Measurements from ENCODE around the gene ZNF888.
"Not testable (repeated sequence)": the region's sequence is repeated elsewhere in the genome, so short reads cannot be mapped to it uniquely, and the experiment has no call there.

The ZNF888 gene

DNA sequence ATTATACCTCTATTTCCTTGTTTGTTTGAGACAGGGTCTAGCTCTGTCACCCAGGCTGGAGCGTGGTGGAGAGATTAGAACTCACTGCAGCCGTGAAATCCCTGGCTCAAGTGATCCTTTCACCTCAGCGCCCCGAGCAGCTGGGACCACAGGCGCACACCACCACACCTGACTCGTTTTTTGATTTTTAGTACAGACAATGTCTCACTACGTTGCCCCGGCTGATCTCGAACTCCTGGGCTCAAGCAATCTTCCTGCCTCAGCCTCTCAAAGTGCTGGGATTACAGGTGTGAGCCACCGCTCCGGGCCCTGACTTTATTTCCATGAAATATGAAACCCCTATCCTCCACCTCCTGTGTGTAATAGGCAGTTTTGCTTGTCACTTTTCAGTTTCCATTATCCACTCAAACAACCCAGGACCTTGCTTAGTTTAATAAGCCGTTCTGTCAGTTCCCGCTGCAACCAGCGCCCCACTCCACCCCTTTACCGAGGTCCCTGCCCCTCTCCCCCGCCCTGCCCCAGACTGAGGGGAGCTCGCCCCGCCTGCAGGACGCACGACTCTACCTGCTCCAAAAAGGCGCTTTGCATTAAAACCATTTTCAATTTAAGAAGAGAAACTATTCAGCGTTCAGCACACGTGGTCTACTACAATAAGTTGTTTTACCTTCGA is 22.6 kb upstream of the ZNF888 start:
- H3K4me2 ChIP-seq (ENCODE audit: insufficient read depth, low read length, poor library complexity, severe bottlenecking), result no peak overlapping the region
- no peak overlapping the region for H3K27ac ChIP-seq (replicated peaks; ENCODE audit: low read length)
- no peak overlapping the region for H2BK120ac ChIP-seq (ENCODE audit: low read depth, low read length)
- H4K91ac ChIP-seq (ENCODE audit: low read depth, low read length, poor library complexity), result no peak overlapping the region
- no peak overlapping the region for H2BK12ac ChIP-seq (ENCODE audit: low read length)
- H3K4ac ChIP-seq (ENCODE audit: low read length), result no peak overlapping the region
- peaks cover 3% of the 10 kb centered on the region in 2 donors for H3K4me1 ChIP-seq (ENCODE audit: control insufficient read depth in 2 of 2, insufficient read depth in 1 of 2, low read depth in 1 of 2, low read length in 2 of 2)
- H4K8ac ChIP-seq (ENCODE audit: low read depth, low read length), result no peak overlapping the region
- no peak for DNase-seq (ENCODE audit: low spot score)
- no peak overlapping the region for H3K4me3 ChIP-seq (ENCODE audit: low read length in 2 of 2)
- no peak overlapping the region for H3K9ac ChIP-seq (ENCODE audit: low read depth, low read length, poor library complexity)
- no CpG with 5 or more reads among the region's 24 CpGs for WGBS, 2 donors (ENCODE audit: extremely low coverage in 2 of 2, insufficient read length in 2 of 2, insufficient replicate concordance in 1 of 2)
- no peak overlapping the region for H2AFZ ChIP-seq (ENCODE audit: low read length)
- H3K9me3 ChIP-seq (replicated peaks in 1 of 2; ENCODE audit: control insufficient read depth in 2 of 2, insufficient read depth in 1 of 2, low read depth in 1 of 2, low read length in 2 of 2), result peaks cover 21 to 42% of the 10 kb centered on the region in 2 donors
- no peak overlapping the region for H2BK5ac ChIP-seq (ENCODE audit: low read length)
- no peak overlapping the region for H3K23ac ChIP-seq (ENCODE audit: low read depth, low read length, poor library complexity)
- no peak overlapping the region for H3K14ac ChIP-seq (ENCODE audit: low read length)
- H2BK15ac ChIP-seq (ENCODE audit: low read length), result no peak overlapping the region
- peaks cover 16 to 28% of the 10 kb centered on the region in 2 donors for H3K36me3 ChIP-seq (replicated peaks in 1 of 2; ENCODE audit: control insufficient read depth in 2 of 2, insufficient read depth in 2 of 2, low read length in 2 of 2)
- no peaks in the 10 kb centered on the region for H3K79me1 ChIP-seq (ENCODE audit: low read depth, low read length)
- H3K27me3 ChIP-seq (ENCODE audit: control insufficient read depth in 3 of 3, insufficient read depth in 3 of 3, low read depth in 1 of 3, low read length in 3 of 3), result no peaks in the 10 kb centered on the region
- H3K18ac ChIP-seq (ENCODE audit: low read length), result no peak overlapping the region
- no peak overlapping the region for H2AK5ac ChIP-seq (ENCODE audit: low read depth, low read length)

DNA sequence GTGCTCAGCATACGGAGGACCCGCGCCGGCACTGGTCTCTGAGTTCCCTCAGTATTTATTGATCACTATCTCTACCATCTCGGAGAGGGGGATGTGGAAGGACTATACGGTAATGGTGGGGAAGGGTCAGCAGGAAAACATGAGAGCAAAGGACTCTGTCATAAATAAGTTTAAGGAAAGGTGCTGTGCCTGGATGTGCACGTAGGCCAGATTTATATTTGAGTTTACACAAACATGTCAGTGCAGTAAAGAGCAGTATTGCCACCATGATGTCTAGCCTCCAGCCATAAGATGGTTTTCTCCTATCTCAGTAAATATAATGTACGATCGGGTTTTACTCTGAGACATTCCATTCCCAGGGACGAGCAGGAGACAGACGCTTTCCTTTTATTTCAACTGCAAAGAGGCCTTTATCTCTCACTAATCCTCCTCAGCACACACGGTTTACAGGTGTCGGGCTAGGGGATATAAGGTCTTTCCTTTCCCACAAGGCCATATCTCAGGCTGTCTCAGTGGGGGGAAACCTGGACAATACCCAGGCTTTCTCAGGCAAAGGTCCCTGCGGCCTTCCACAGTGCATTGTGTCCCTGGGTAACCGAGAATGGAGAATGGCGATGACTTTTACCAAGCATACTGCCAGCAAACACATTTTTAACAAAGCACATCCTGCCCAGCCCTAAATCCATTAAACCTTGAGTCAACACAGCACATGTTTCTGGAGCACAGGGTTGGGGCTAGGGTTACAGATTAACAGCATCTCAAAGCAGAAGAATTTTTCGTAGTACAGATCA is 21.7 kb upstream of the ZNF888 start:
- not testable (repeated sequence) for H2AK5ac ChIP-seq (ENCODE audit: low read depth, low read length); H3K4me3 ChIP-seq (ENCODE audit: low read length in 2 of 2)
- WGBS, 2 donors (ENCODE audit: extremely low coverage in 2 of 2, insufficient read length in 2 of 2, insufficient replicate concordance in 1 of 2), result no CpG with 5 or more reads among the region's 17 CpGs

DNA sequence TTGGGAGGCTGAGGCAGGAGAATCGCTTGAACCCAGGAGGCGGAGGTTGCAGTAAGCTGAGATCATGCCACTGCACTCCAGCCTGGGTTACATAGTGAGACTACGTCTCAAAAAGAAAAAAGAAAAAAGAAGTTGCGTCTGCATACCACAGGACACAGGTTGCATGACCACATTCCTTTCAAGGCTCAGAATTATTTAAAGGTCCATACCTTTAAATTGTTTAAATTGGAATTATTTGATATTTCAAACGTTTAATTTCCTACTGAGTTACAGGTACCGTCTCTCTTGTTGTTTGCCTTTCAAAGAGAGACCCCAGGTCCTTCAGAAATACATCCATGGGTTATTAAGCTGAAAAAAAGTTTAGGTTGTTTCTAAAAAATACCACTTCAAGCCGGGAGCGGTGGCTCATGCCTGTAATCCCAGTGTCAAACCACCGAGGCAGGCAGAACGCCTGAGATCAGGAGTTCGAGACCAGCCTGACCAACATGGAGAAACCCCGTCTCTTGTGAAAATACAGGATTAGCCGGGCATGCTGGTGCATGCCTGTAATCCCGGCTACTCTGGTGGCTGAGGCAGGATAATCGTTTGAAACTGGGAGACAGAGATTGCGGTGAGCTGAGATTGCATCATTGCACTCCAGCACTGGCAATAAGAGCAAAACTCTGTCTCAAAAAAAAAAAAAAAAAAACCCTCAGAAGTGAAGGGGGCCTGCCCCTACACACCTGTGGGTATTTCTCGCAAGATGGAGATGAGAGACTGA is 20.8 kb upstream of the ZNF888 start:
- H3K4me3 ChIP-seq (ENCODE audit: low read length in 2 of 2), result no peak overlapping the region
- H3K4me2 ChIP-seq (ENCODE audit: insufficient read depth, low read length, poor library complexity, severe bottlenecking), result no peak overlapping the region
- H2AFZ ChIP-seq (ENCODE audit: low read length), result no peak overlapping the region
- H4K8ac ChIP-seq (ENCODE audit: low read depth, low read length), result no peak overlapping the region
- WGBS, 2 donors (ENCODE audit: extremely low coverage in 2 of 2, insufficient read length in 2 of 2, insufficient replicate concordance in 1 of 2), result no CpG with 5 or more reads among the region's 17 CpGs
- H3K14ac ChIP-seq (ENCODE audit: low read length), result no peak overlapping the region
- peaks cover 12 to 30% of the 10 kb centered on the region in 2 donors for H3K9me3 ChIP-seq (replicated peaks in 1 of 2; ENCODE audit: control insufficient read depth in 2 of 2, insufficient read depth in 1 of 2, low read depth in 1 of 2, low read length in 2 of 2)
- peaks cover 3% of the 10 kb centered on the region in 2 donors for H3K4me1 ChIP-seq (ENCODE audit: control insufficient read depth in 2 of 2, insufficient read depth in 1 of 2, low read depth in 1 of 2, low read length in 2 of 2)
- H4K91ac ChIP-seq (ENCODE audit: low read depth, low read length, poor library complexity), result no peak overlapping the region
- no peak overlapping the region for H3K23ac ChIP-seq (ENCODE audit: low read depth, low read length, poor library complexity)
- no peaks in the 10 kb centered on the region for H3K79me1 ChIP-seq (ENCODE audit: low read depth, low read length)
- no peak overlapping the region for H2BK5ac ChIP-seq (ENCODE audit: low read length)
- H3K27me3 ChIP-seq (ENCODE audit: control insufficient read depth in 3 of 3, insufficient read depth in 3 of 3, low read depth in 1 of 3, low read length in 3 of 3), result no peaks in the 10 kb centered on the region
- DNase-seq (ENCODE audit: low spot score), result no peak
- peaks cover 3 to 11% of the 10 kb centered on the region in 2 donors for H3K36me3 ChIP-seq (replicated peaks in 1 of 2; ENCODE audit: control insufficient read depth in 2 of 2, insufficient read depth in 2 of 2, low read length in 2 of 2)
- H3K18ac ChIP-seq (ENCODE audit: low read length), result peak overlapping the region; percentile 38
- no peak overlapping the region for H3K9ac ChIP-seq (ENCODE audit: low read depth, low read length, poor library complexity)
- peak overlapping the region; percentile 43 for H3K27ac ChIP-seq (replicated peaks; ENCODE audit: low read length)
- no peak overlapping the region for H3K4ac ChIP-seq (ENCODE audit: low read length)
- peak overlapping the region; percentile 90 for H2BK12ac ChIP-seq (ENCODE audit: low read length)
- no peak overlapping the region for H2BK15ac ChIP-seq (ENCODE audit: low read length)
- no peak overlapping the region for H2BK120ac ChIP-seq (ENCODE audit: low read depth, low read length)
- no peak overlapping the region for H2AK5ac ChIP-seq (ENCODE audit: low read depth, low read length)

More for the DNA sequence above, 21.7 kb upstream of the ZNF888 start:
- not testable (repeated sequence) for H4K8ac ChIP-seq (ENCODE audit: low read depth, low read length); H2BK15ac ChIP-seq (ENCODE audit: low read length); H3K27me3 ChIP-seq (ENCODE audit: control insufficient read depth in 3 of 3, insufficient read depth in 3 of 3, low read depth in 1 of 3, low read length in 3 of 3); H2AFZ ChIP-seq (ENCODE audit: low read length); H2BK5ac ChIP-seq (ENCODE audit: low read length); H2BK12ac ChIP-seq (ENCODE audit: low read length); H4K91ac ChIP-seq (ENCODE audit: low read depth, low read length, poor library complexity); H3K23ac ChIP-seq (ENCODE audit: low read depth, low read length, poor library complexity); H3K4me1 ChIP-seq (ENCODE audit: control insufficient read depth in 2 of 2, insufficient read depth in 1 of 2, low read depth in 1 of 2, low read length in 2 of 2); H3K14ac ChIP-seq (ENCODE audit: low read length); H3K18ac ChIP-seq (ENCODE audit: low read length); H3K79me1 ChIP-seq (ENCODE audit: low read depth, low read length); H3K9ac ChIP-seq (ENCODE audit: low read depth, low read length, poor library complexity); H3K4ac ChIP-seq (ENCODE audit: low read length); DNase-seq (ENCODE audit: low spot score); H2BK120ac ChIP-seq (ENCODE audit: low read depth, low read length); H3K4me2 ChIP-seq (ENCODE audit: insufficient read depth, low read length, poor library complexity, severe bottlenecking)
- H3K27ac ChIP-seq (replicated peaks; ENCODE audit: low read length), result peak overlapping the region; percentile 30
- peaks cover 8 to 19% of the 10 kb centered on the region in 2 donors for H3K36me3 ChIP-seq (replicated peaks in 1 of 2; ENCODE audit: control insufficient read depth in 2 of 2, insufficient read depth in 2 of 2, low read length in 2 of 2)
- H3K9me3 ChIP-seq (replicated peaks in 1 of 2; ENCODE audit: control insufficient read depth in 2 of 2, insufficient read depth in 1 of 2, low read depth in 1 of 2, low read length in 2 of 2), result peaks cover 14 to 33% of the 10 kb centered on the region in 2 donors
